ENCODE measurements around the gene RAPSN.
A peak's percentile ranks its signal among the peaks of the same experiment; 100 is the strongest.

RAPSN gene

DNA sequence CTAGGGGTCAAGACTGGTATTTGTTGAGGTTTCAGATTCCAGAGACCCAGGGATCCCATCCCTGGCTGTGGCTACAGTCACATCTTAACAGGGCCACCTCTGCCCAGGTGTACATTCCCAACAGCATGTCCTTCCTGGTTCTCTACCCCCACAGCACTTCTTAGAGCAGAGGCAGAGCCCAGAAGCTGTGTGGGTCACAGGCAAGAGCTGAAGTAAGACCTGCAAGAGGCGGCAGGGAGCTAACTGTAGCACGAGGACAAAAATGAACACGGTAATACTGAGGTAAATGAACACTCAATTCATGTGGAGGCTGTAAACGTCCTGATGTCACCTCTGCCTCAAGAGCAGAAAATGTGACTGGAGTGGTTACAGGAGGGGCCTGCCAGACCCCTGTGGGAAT lies 21.7 kb upstream of the RAPSN start:
- TF ChIP-seq CTCF (IDR thresholded peaks at IDR 0.05): no peak
- H3K36me3 ChIP-seq: peaks cover 52 to 65% (median 61%) of the 10 kb centered on the region in 3 donors
- H3K4me1 ChIP-seq: peaks cover 0 to 47% (median 19%) of the 10 kb centered on the region in 4 donors
- H3K27ac ChIP-seq: peak overlapping the region; percentile 19 to 44
- intact Hi-C loops (cut with DNase I; ENCODE audit: low total_unique reads): no loop called here
- no peak for DNase-seq
- H3K27me3 ChIP-seq: no peaks in the 10 kb centered on the region
- no peak overlapping the region for H3K4me3 ChIP-seq
- no peaks in the 10 kb centered on the region for H3K9me3 ChIP-seq

- no peaks in the 10 kb centered on the region for H3K27me3 ChIP-seq
- H3K36me3 ChIP-seq: peaks cover 41 to 55% (median 50%) of the 10 kb centered on the region in 3 donors
- TF ChIP-seq CTCF (IDR thresholded peaks at IDR 0.05): no peak
- peak in 1 of 2 donors; percentile 45 for DNase-seq
- H3K4me3 ChIP-seq: no peak overlapping the region
- peaks cover 0 to 54% (median 19%) of the 10 kb centered on the region in 4 donors for H3K4me1 ChIP-seq
- peak overlapping the region; percentile 19 to 44 for H3K27ac ChIP-seq
- intact Hi-C loops (cut with DNase I; ENCODE audit: low total_unique reads): no loop called here
- no peaks in the 10 kb centered on the region for H3K9me3 ChIP-seq
Observed at GRCh38 chr11:47469361-47470179, 20.6 kb upstream of the RAPSN start.

GRCh38 chr11:47468598-47469214 lies 19.8 kb upstream of the RAPSN start:
- H3K36me3 ChIP-seq: peaks cover 32 to 54% (median 41%) of the 10 kb centered on the region in 3 donors
- peak in 1 of 2 donors; percentile 34 for DNase-seq
- intact Hi-C loops (cut with DNase I; ENCODE audit: low total_unique reads): no loop called here
- no peak overlapping the region for H3K4me3 ChIP-seq
- no peaks in the 10 kb centered on the region for H3K9me3 ChIP-seq
- H3K4me1 ChIP-seq: peaks cover 0 to 54% (median 19%) of the 10 kb centered on the region in 4 donors
- H3K27me3 ChIP-seq: no peaks in the 10 kb centered on the region
- TF ChIP-seq CTCF (IDR thresholded peaks at IDR 0.05): no peak
- H3K27ac ChIP-seq: peak overlapping the region; percentile 19 to 44

DNA sequence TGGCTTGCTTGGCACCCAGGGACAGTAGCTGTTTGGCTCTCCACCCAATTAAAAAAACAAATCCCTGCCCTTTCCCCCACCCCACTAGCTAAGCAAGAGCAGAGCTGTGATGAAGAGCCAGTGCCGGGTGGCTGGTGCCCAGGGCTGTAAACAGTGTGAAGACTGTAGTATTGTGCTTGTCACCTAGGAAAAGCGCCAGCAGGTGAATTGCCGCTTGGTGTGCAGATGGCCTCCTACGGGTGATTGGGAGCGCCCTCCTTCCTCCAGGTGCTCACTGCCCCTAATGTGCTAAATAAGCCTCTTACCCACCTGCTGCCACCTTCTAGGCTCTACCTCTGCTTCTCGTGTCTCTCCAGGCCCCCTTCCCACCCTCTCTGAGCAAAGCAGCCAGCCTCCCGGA lies 18.4 kb upstream of the RAPSN start:
- peak in 1 of 2 donors; percentile 51 for DNase-seq
- H3K9me3 ChIP-seq: no peaks in the 10 kb centered on the region
- intact Hi-C loops (cut with DNase I; ENCODE audit: low total_unique reads): no loop called here
- H3K27me3 ChIP-seq: no peaks in the 10 kb centered on the region
- peak overlapping the region; percentile 27 to 55 for H3K27ac ChIP-seq
- peaks cover 19 to 43% (median 27%) of the 10 kb centered on the region in 3 donors for H3K36me3 ChIP-seq
- no peak for TF ChIP-seq CTCF (IDR thresholded peaks at IDR 0.05)
- H3K4me3 ChIP-seq: no peak overlapping the region
- H3K4me1 ChIP-seq: peaks cover 0 to 54% (median 19%) of the 10 kb centered on the region in 4 donors

- peak overlapping the region; percentile 27 to 55 for H3K27ac ChIP-seq
- no peak for TF ChIP-seq CTCF (IDR thresholded peaks at IDR 0.05)
- peaks cover 13 to 41% (median 22%) of the 10 kb centered on the region in 3 donors for H3K36me3 ChIP-seq
- DNase-seq: peak in 1 of 2 donors; percentile 62
- intact Hi-C loops (cut with DNase I; ENCODE audit: low total_unique reads): no loop called here
- no peaks in the 10 kb centered on the region for H3K27me3 ChIP-seq
- H3K4me1 ChIP-seq: peaks cover 0 to 54% (median 19%) of the 10 kb centered on the region in 4 donors
- no peaks in the 10 kb centered on the region for H3K9me3 ChIP-seq
- H3K4me3 ChIP-seq: no peak overlapping the region
Observed at GRCh38 chr11:47466701-47467250, 17.8 kb upstream of the RAPSN start.

Data from tibial artery (tissue), 4 donors.